Stomach (tissue), 9 donors: ENCODE data around the gene ATP1A1. TPM values are rescaled to one million over a fixed set of nuclear protein-coding genes. Genes with fewer than 3 reads are reported as not detected.

Experiments
- DNase-seq, 2 donors: peaks; one replicate each; pipeline versions ENCODE4 v3.0.0 to v3.0.0-alpha.2; 2013 to 2019
- H3K27ac ChIP-seq, 5 donors: fragments of 200-600 bp in 4 of 5; sonication (generic) in 4 of 5; one replicate each; pipeline ENCODE4 v1.5.1; 2013 to 2019; ENCODE audit warnings: mild to moderate bottlenecking in 1 of 5, moderate library complexity in 1 of 5
- H3K27me3 ChIP-seq, 3 donors: fragments of 200-600 bp; sonication (generic); one replicate each; pipeline ENCODE4 v1.5.1; 2017 to 2019; ENCODE audit warnings: mixed run types in 1 of 3
- H3K36me3 ChIP-seq, 4 donors: fragments of 200-600 bp; sonication (generic); 1 replicate in 3 of 4; 2 replicates in 1 of 4; pipeline ENCODE4 v1.5.1; 2016 to 2019
- H3K4me1 ChIP-seq, 4 donors: fragments of 200-600 bp; sonication (generic); one replicate each; pipeline ENCODE4 v1.5.1; 2016 to 2019
- H3K4me3 ChIP-seq, 4 donors: fragments of 200-600 bp; sonication (generic) in 3 of 4; one replicate each; pipeline ENCODE4 v1.5.1; 2016 to 2019; ENCODE audit warnings: mild to moderate bottlenecking in 1 of 4
- H3K9me3 ChIP-seq, 4 donors: fragments of 200-600 bp; sonication (generic); one replicate each; pipeline ENCODE4 v1.5.1; 2016 to 2019
- EP300 ChIP-seq: sonication (generic); formaldehyde crosslinking; IDR thresholded peaks from one replicate; pipeline ENCODE4 v1.6.1; 2017; ENCODE audit warnings: antibody characterized with exemption
- POLR2A ChIP-seq, 4 donors: fragments of 450-650 bp; IDR thresholded peaks; one replicate each; pipeline ENCODE4 v1.6.1; 2016; ENCODE audit warnings: antibody characterized with exemption in 4 of 4, control low read depth in 2 of 4, mild to moderate bottlenecking in 1 of 4, moderate library complexity in 1 of 4
- POLR2AphosphoS5 ChIP-seq, 3 donors: sonication (generic); formaldehyde crosslinking; IDR thresholded peaks; one replicate each; pipeline ENCODE4 v1.6.1; 2016; ENCODE audit warnings: antibody characterized with exemption in 3 of 3
- WGBS, 5 donors: extraction: QIAGEN DNeasy Blood & Tissue Kit in 3 of 5; methylation state at CpG; one replicate each; pipeline versions ENCODE4 v1.1.5 to v1.1.7; 2013 to 2018; 5-methylcytosine and 5-hydroxymethylcytosine counted together
- intact Hi-C: fragments of 100-400 bp; cut with DNase I; formaldehyde crosslinking; loops from one replicate; pipeline ENCODE4 v1.15.1; 2023; ENCODE audit warnings: low total_unique reads
- polyA plus RNA-seq, 3 donors: library from polyadenylated mRNA; stranded (reverse); fragments of 200-250 nt; gene quantifications; one replicate each; pipeline ENCODE4 v1.2.3, GENCODE V29; 2013
- total RNA-seq, 5 donors: library from RNA; depleted of rRNA; stranded (reverse); fragments of >200 nt; gene quantifications; one replicate each; pipeline versions ENCODE4 v1.1.0 to v1.2.3, GENCODE V29; 2014 to 2016
- TF ChIP-seq, protein P1 (sequence below), 7 experiments: fragments of 450-650 bp in 4 of 7; fragments of 200-600 bp in 3 of 7; sonication (generic) in 3 of 7; IDR thresholded peaks; one replicate each; pipeline ENCODE4 v1.5.1; 2016 to 2019; ENCODE audit warnings: antibody characterized with exemption in 7 of 7, control low read depth in 2 of 7, mild to moderate bottlenecking in 1 of 7
- donor health status: healthy with polysubstance abuse.
- donor health status: Bipolar disorder and iron deficiency.
- donor health status: healthy.

Gene ATP1A1
- total and polyA plus RNA-seq, 8 donors = 49.9 to 576 (median 171) TPM

DNA sequence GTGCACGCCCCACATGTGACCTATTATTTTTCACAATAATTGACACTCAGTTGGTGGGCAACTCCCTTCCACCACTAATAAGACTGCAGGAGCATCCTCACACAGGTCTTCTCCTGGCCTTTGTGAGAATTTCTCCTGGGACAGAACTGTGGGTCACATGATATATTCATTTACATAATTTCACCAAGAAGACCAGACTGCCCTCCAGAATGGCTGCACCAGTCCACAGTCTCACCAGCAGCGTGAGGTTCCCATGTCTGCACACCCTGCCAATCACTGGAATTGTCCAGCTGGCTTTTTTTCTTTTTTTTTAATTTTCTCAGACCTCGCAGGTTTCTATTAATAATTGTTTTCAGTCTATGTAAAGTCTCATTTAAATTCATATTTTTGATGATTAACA, 41.3 kb downstream of the ATP1A1 start:
- DNase-seq = no peak
- H3K4me3 ChIP-seq = no peak overlapping the region
- no peaks in the 10 kb centered on the region for H3K9me3 ChIP-seq
- whole genome bisulfite sequencing, 5 donors = 93 to 98% (median 95%) methylated on average over 3 of the region's 3 CpGs
- no peaks in the 10 kb centered on the region for H3K27me3 ChIP-seq
- TF ChIP-seq, protein P1, sequence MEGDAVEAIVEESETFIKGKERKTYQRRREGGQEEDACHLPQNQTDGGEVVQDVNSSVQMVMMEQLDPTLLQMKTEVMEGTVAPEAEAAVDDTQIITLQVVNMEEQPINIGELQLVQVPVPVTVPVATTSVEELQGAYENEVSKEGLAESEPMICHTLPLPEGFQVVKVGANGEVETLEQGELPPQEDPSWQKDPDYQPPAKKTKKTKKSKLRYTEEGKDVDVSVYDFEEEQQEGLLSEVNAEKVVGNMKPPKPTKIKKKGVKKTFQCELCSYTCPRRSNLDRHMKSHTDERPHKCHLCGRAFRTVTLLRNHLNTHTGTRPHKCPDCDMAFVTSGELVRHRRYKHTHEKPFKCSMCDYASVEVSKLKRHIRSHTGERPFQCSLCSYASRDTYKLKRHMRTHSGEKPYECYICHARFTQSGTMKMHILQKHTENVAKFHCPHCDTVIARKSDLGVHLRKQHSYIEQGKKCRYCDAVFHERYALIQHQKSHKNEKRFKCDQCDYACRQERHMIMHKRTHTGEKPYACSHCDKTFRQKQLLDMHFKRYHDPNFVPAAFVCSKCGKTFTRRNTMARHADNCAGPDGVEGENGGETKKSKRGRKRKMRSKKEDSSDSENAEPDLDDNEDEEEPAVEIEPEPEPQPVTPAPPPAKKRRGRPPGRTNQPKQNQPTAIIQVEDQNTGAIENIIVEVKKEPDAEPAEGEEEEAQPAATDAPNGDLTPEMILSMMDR (IDR thresholded peaks at IDR 0.05) = no peak
- no peak for TF ChIP-seq POLR2AphosphoS5 (IDR thresholded peaks at IDR 0.05)
- no peak for TF ChIP-seq EP300
- no peak for TF ChIP-seq POLR2A (IDR thresholded peaks at IDR 0.05)
- no peak overlapping the region for H3K27ac ChIP-seq
- H3K36me3 ChIP-seq = peaks cover 0 to 9% (median 5%) of the 10 kb centered on the region in 4 donors
- intact Hi-C loops = no loop called here
- peaks cover 14 to 47% (median 28%) of the 10 kb centered on the region in 4 donors for H3K4me1 ChIP-seq

DNA sequence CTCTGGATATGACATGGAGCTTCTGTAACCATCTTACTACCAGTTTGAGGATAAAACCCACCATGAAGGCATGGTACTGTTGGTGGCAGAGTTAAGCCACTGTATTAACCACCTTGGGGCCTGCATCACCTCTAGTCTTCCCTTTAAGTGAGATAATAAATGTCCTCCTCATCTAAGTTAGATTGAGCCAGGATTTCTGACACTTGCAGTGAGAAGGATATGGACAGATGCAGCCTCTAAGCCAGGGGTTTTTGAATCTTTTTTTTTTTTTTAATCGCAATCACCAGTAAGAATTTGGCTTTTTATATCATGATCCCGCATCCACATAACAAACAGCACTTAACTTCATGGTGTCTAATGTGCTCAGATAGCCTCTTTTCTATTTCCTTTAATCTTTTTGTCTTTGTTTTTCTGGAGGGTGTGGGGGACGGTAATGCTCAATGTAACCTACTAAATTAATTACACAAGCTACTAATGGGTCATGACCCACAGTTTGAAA, 42.2 kb downstream of the ATP1A1 start:
- H3K27ac ChIP-seq = peak overlapping the region in 2 of 5 donors; percentile 29 to 51
- peaks cover 14 to 49% (median 28%) of the 10 kb centered on the region in 4 donors for H3K4me1 ChIP-seq
- H3K4me3 ChIP-seq = no peak overlapping the region
- WGBS, 5 donors = 74 to 86% (median 80%) methylated on average over 3 of the region's 3 CpGs
- no peaks in the 10 kb centered on the region for H3K9me3 ChIP-seq
- DNase-seq = no peak
- H3K27me3 ChIP-seq = no peaks in the 10 kb centered on the region
- H3K36me3 ChIP-seq = peaks cover 0 to 7% (median under 1%) of the 10 kb centered on the region in 4 donors
- intact Hi-C loops = no loop called here
- no peak for TF ChIP-seq POLR2AphosphoS5 (IDR thresholded peaks at IDR 0.05)
- no peak for TF ChIP-seq EP300
- TF ChIP-seq, protein P1 (IDR thresholded peaks at IDR 0.05) = no peak
- no peak for TF ChIP-seq POLR2A (IDR thresholded peaks at IDR 0.05)

DNA sequence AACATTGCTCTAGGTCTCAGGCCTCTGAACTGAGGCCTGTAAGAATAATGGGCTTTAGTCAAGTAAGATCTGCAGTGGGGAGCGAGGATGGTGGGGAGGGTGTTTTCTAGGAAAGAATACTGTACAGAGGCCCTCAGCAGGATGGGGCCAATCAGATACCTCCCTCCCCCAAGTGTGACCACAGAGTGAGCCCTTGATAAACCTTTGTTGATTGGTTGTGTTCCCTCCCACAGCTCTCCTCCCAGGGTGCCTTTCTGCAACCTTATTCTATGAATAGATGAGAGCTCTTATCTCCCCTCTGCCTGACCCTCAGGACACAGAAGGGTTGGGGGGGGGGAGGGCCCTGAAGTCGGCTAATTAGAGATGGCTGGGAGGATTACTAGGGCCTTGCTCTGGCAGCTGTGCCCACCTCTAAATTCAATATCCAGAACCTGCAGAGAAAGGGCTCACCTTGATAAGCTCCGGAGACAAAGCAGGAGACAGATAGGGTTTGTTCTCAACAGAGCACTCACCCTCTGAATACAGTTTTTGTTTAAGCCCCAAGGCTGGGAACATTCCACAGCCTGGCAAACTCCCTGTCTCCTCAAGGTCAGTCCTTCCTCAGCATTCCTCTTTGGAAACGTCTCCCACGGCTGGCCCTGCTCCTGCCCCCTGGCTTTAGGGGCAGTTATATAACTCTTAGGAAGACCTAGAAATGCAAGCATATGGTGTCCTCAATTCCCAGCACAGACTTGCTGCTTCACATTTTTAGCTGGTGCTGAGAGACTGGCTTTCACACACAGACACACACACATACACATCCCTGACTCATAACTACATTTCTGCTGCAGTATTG, 42.9 kb downstream of the ATP1A1 start:
- 27 to 53% (median 41%) methylated on average over 4 to 5 of the region's 5 CpGs for WGBS, 5 donors
- peak in 1 of 2 donors; percentile 23 for DNase-seq
- TF ChIP-seq, protein P1 (IDR thresholded peaks at IDR 0.05) = no peak
- no peak for TF ChIP-seq POLR2A (IDR thresholded peaks at IDR 0.05)
- no peak for TF ChIP-seq POLR2AphosphoS5 (IDR thresholded peaks at IDR 0.05)
- no peak for TF ChIP-seq EP300
- intact Hi-C loops = no loop called here
- H3K36me3 ChIP-seq = peaks cover 0 to 4% (median 0%) of the 10 kb centered on the region in 4 donors
- H3K9me3 ChIP-seq = no peaks in the 10 kb centered on the region
- no peaks in the 10 kb centered on the region for H3K27me3 ChIP-seq
- H3K4me1 ChIP-seq = peaks cover 14 to 49% (median 28%) of the 10 kb centered on the region in 4 donors
- no peak overlapping the region for H3K4me3 ChIP-seq
- H3K27ac ChIP-seq = peak overlapping the region in 3 of 5 donors; percentile 18 to 51 (median 29)

DNA sequence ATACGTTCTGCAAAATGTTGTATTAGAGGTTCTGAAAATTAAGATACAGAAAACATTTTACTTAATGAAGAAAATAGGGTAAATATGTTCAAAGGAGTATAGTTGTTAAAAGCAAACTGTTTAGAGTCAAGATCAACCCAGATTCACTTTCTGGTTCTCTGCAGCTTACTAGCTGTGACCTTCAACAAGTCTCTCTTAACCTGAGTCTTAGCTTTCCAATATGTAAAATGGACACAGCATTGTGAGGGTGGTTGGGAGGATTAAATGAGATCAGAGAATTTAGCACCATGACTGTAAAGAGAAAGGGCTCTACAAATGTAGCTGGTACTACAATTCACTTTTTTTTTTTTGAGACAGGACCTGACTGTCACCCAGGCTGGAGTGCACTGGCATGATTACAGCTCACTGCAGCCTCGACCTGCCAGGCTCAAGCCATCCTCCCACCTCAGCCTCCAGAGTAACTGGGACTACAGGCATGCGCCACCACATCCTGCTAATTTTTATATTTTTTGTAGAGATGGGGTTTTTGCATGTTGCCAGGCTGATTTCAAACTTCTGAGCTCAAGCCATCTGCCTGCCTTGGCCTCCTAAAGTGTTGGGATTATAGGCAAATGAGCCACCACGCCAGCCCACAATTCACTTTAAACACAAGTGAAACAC, 43.9 kb downstream of the ATP1A1 start:
- intact Hi-C loops = no loop called here
- TF ChIP-seq POLR2AphosphoS5 (IDR thresholded peaks at IDR 0.05) = no peak
- no peak for TF ChIP-seq EP300
- TF ChIP-seq, protein P1 (IDR thresholded peaks at IDR 0.05) = no peak
- TF ChIP-seq POLR2A (IDR thresholded peaks at IDR 0.05) = no peak
- 81 to 92% (median 85%) methylated on average over 4 of the region's 4 CpGs for WGBS, 5 donors
- Histone ChIP-seq H3K27me3 (no peaks in the 10 kb centered on the region), H3K4me1 (peaks cover 14 to 42% (median 26%) of the 10 kb centered on the region in 4 donors), H3K4me3 (peak overlapping the region in 1 of 4 donors; percentile 79), H3K36me3 (peaks cover 0 to 4% (median 0%) of the 10 kb centered on the region in 4 donors), H3K9me3 (no peaks in the 10 kb centered on the region), H3K27ac (peak overlapping the region in 1 of 5 donors; percentile 85)
- no peak for DNase-seq
